ENCODE measurements around the gene HCRTR1. TPM values are rescaled to one million over a fixed set of nuclear protein-coding genes. Genes with fewer than 3 reads are reported as not detected.

Gene HCRTR1
- total RNA-seq, 2 donors from 2014 or later, result not detected

- no peaks in the 10 kb centered on the region for H3K27me3 ChIP-seq (replicated peaks; ENCODE audit: insufficient read depth)
These were observed 26.6 kb downstream of the HCRTR1 start for GRCh38 chr1:31643976-31644559.

DNA sequence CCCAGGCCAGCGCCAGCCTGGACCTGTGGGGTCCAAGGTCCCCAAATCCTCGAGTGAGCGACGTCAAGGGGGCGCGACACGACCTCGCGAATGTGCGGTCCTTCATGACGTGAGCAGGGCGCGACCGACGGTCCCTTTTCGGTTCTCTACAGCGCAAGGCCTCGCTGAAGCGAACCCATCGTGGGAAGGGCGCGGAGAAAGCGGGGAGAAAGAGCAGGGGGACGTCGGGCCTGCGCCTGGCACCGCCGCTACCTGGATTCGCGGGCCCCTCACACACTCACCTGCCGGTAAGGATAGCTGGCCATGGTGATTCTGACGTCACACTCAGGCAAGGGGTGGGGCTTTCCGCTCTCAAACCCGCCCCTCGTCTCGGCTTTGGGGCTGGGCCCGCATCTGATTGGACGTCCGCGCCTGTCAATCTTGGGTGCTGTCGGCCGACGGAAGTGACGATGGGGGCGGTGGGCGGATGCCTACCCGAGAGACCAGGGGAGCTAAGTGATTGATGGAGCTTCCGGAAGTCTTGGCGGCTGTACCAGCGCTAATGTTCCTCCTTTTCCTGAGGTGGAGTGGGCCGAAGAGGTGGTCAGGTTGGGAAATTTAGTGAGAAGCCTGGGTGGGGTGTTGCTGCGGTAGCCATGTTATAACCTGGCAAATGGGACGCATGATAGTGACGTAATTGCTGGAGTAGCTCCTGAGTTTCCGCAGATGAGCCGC is 27.2 kb downstream of the HCRTR1 start, which contains the start of gene PEF1:
PEF1 (minus strand) TSS at position 317 of the 714 bp plus-strand sequence; CDS start at position 305, 12 bp downstream.
- ATAC-seq (ENCODE audit: insufficient number of reproducible peaks, low FRiP score, low read depth), result peak; percentile 86

More at GRCh38 chr1:31643976-31644559, 26.6 kb downstream of the HCRTR1 start:
- DNase-seq (ENCODE audit: low spot score) (no peak), ATAC-seq (ENCODE audit: insufficient number of reproducible peaks, low FRiP score, low read depth) (no peak)
- TF ChIP-seq, protein P1, sequence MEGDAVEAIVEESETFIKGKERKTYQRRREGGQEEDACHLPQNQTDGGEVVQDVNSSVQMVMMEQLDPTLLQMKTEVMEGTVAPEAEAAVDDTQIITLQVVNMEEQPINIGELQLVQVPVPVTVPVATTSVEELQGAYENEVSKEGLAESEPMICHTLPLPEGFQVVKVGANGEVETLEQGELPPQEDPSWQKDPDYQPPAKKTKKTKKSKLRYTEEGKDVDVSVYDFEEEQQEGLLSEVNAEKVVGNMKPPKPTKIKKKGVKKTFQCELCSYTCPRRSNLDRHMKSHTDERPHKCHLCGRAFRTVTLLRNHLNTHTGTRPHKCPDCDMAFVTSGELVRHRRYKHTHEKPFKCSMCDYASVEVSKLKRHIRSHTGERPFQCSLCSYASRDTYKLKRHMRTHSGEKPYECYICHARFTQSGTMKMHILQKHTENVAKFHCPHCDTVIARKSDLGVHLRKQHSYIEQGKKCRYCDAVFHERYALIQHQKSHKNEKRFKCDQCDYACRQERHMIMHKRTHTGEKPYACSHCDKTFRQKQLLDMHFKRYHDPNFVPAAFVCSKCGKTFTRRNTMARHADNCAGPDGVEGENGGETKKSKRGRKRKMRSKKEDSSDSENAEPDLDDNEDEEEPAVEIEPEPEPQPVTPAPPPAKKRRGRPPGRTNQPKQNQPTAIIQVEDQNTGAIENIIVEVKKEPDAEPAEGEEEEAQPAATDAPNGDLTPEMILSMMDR (IDR thresholded peaks at IDR 0.05), result no peak
- Histone ChIP-seq H3K4me3 (peak overlapping the region; percentile 84), H3K4me1 (ENCODE audit: control insufficient read depth in 1 of 2, low read depth in 2 of 2) (peaks cover 36 to 75% of the 10 kb centered on the region in 2 donors), H3K9me3 (no peaks in the 10 kb centered on the region), H3K36me3 (no peaks in the 10 kb centered on the region), H3K27ac (peak overlapping the region; percentile 95 to 98)

DNA sequence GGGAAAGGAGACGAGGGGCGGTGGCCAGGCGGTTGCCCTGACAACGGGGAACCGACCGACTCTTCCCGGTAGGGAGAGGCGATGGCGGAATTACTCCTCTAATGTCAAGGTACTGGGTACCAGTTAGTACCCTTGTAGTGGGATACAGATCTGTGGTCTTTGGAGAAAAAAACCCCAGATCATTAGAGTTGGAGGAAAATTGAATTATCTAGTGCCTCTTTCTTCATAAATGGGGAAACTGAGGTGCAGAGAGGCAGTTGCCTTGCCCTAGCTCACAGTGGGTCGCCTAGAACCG is 27.7 kb downstream of the HCRTR1 start:
- Histone ChIP-seq H3K27me3 (replicated peaks; ENCODE audit: insufficient read depth) (no peaks in the 10 kb centered on the region), H3K4me3 (peak overlapping the region; percentile 84), H3K4me1 (ENCODE audit: control insufficient read depth in 1 of 2, low read depth in 2 of 2) (peaks cover 32 to 77% of the 10 kb centered on the region in 2 donors), H3K9me3 (no peaks in the 10 kb centered on the region), H3K36me3 (no peaks in the 10 kb centered on the region), H3K27ac (peak overlapping the region; percentile 95 to 98)
- no peak for DNase-seq (ENCODE audit: low spot score)
- TF ChIP-seq, protein P1 (IDR thresholded peaks at IDR 0.05), result no peak
- no peak for ATAC-seq (ENCODE audit: insufficient number of reproducible peaks, low FRiP score, low read depth)

More for the DNA sequence above, 27.2 kb downstream of the HCRTR1 start, which contains the start of gene PEF1:
- Histone ChIP-seq H3K27ac (peak within 1 kb of the TSS; percentile 95 to 98), H3K36me3 (no peaks in the 10 kb centered on the region), H3K4me1 (ENCODE audit: control insufficient read depth in 1 of 2, low read depth in 2 of 2) (peaks cover 34 to 76% of the 10 kb centered on the region in 2 donors), H3K9me3 (no peaks in the 10 kb centered on the region), H3K4me3 (peak within 1 kb of the TSS; percentile 84), H3K27me3 (replicated peaks; ENCODE audit: insufficient read depth) (no peaks in the 10 kb centered on the region)
- TF ChIP-seq, protein P1 (IDR thresholded peaks at IDR 0.05), result no peak
- DNase-seq (ENCODE audit: low spot score), result peak; percentile 98

DNA sequence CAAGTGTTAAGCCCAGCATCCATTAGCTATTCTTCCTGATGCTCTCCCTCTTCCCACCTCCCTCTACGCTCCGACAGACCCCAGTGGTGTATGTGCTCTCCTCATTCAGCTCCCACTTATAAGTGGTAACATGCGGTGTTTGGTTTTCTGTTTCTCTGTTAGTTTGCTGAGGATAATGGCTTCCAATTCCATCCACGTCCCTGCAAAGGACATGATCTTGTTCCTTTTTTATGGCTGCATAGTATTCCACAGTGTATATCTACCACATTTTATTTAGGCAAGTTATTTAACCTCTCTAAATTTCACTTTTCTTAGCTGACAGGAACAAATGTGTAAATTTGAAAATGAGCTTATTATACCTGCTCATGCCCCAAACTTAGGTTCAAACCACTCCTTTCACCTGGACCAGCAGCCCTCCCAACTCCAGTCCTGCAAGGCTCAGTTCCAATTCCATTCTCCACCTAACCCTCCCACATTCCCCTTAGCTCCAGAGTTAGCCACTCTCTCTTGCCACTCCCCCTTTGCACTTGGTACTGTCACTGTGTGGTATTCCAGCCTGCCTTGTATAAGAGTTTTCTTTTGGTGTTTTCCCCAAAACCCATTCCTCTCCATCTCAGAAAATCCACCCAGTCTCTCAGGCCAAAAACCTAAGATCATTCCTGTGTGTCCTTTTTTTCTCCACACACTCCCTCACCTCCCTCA is 28.9 kb downstream of the HCRTR1 start:
- Histone ChIP-seq H3K4me3 (no peak overlapping the region), H3K9me3 (no peaks in the 10 kb centered on the region), H3K36me3 (no peaks in the 10 kb centered on the region), H3K27me3 (replicated peaks; ENCODE audit: insufficient read depth) (no peaks in the 10 kb centered on the region), H3K4me1 (ENCODE audit: control insufficient read depth in 1 of 2, low read depth in 2 of 2) (peaks cover 41 to 82% of the 10 kb centered on the region in 2 donors), H3K27ac (peak overlapping the region; percentile 95 to 98)
- TF ChIP-seq, protein P1 (IDR thresholded peaks at IDR 0.05), result no peak
- DNase-seq (ENCODE audit: low spot score) (no peak), ATAC-seq (ENCODE audit: insufficient number of reproducible peaks, low FRiP score, low read depth) (no peak)

DNA sequence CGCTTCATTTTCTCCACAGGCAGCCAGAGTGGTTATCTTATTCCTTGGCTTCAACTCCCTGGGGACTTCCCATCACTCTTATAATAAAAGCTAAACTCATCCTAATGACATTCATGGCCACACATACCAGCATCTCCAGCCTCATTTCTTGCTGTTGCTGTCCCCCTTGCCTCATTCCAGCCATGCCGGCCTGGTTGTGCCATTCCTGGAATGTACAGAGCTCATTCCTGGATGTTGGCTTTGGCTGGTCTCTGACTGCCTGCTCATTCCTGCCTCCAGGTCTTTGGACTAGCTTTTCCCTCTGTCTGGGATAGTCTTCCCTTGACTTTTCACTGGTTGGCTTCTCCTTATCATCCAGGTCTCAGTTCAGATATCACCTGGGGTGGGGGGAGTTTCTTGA is 29.6 kb downstream of the HCRTR1 start:
- TF ChIP-seq, protein P1 (IDR thresholded peaks at IDR 0.05), result peak; percentile 59
- Histone ChIP-seq H3K36me3 (no peaks in the 10 kb centered on the region), H3K27ac (peak overlapping the region; percentile 95 to 98), H3K9me3 (no peaks in the 10 kb centered on the region), H3K4me3 (no peak overlapping the region), H3K4me1 (ENCODE audit: control insufficient read depth in 1 of 2, low read depth in 2 of 2) (peaks cover 43 to 81% of the 10 kb centered on the region in 2 donors), H3K27me3 (replicated peaks; ENCODE audit: insufficient read depth) (no peaks in the 10 kb centered on the region)
- ATAC-seq (ENCODE audit: insufficient number of reproducible peaks, low FRiP score, low read depth) (no peak), DNase-seq (ENCODE audit: low spot score) (no peak)
